ENCODE data around the gene COX4I2.

The COX4I2 gene

GRCh38 chr20:31594002-31594557 lies 43.6 kb upstream of the COX4I2 start:
- Histone ChIP-seq H3K79me2 (ENCODE audit: insufficient read depth, low read length) (no peaks in the 10 kb centered on the region), H3K27me3 (ENCODE audit: insufficient read depth, low read length, poor library complexity) (no peaks in the 10 kb centered on the region), H3K4me1 (ENCODE audit: insufficient read depth, low read length) (no peaks in the 10 kb centered on the region), H2AFZ (ENCODE audit: low read depth, low read length) (no peak overlapping the region), H4K20me1 (ENCODE audit: insufficient read depth, low read length) (no peaks in the 10 kb centered on the region), H3K4me2 (ENCODE audit: insufficient read depth, low read length) (no peak overlapping the region), H3K9me3 (ENCODE audit: insufficient read depth, low read length, severe bottlenecking) (no peaks in the 10 kb centered on the region), H3K36me3 (ENCODE audit: insufficient read depth, low read length) (no peaks in the 10 kb centered on the region), H3K9ac (ENCODE audit: low read depth, low read length) (no peak overlapping the region), H3K4me3 (ENCODE audit: low read depth in 1 of 2, low read length in 2 of 2) (no peak overlapping the region), H3K27ac (ENCODE audit: low read length) (no peak overlapping the region)
- DNase-seq (no peak), ATAC-seq (ENCODE audit: insufficient read depth, low read depth) (no peak)
- TF ChIP-seq, protein P1, sequence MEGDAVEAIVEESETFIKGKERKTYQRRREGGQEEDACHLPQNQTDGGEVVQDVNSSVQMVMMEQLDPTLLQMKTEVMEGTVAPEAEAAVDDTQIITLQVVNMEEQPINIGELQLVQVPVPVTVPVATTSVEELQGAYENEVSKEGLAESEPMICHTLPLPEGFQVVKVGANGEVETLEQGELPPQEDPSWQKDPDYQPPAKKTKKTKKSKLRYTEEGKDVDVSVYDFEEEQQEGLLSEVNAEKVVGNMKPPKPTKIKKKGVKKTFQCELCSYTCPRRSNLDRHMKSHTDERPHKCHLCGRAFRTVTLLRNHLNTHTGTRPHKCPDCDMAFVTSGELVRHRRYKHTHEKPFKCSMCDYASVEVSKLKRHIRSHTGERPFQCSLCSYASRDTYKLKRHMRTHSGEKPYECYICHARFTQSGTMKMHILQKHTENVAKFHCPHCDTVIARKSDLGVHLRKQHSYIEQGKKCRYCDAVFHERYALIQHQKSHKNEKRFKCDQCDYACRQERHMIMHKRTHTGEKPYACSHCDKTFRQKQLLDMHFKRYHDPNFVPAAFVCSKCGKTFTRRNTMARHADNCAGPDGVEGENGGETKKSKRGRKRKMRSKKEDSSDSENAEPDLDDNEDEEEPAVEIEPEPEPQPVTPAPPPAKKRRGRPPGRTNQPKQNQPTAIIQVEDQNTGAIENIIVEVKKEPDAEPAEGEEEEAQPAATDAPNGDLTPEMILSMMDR (IDR thresholded peaks at IDR 0.05; ENCODE audit: borderline replicate concordance, extremely low read depth, low read length, poor library complexity, severe bottlenecking): no peak
- TF ChIP-seq EZH2 (IDR thresholded peaks at IDR 0.05; ENCODE audit: borderline replicate concordance, low read depth, low read length, severe bottlenecking): no peak

DNA sequence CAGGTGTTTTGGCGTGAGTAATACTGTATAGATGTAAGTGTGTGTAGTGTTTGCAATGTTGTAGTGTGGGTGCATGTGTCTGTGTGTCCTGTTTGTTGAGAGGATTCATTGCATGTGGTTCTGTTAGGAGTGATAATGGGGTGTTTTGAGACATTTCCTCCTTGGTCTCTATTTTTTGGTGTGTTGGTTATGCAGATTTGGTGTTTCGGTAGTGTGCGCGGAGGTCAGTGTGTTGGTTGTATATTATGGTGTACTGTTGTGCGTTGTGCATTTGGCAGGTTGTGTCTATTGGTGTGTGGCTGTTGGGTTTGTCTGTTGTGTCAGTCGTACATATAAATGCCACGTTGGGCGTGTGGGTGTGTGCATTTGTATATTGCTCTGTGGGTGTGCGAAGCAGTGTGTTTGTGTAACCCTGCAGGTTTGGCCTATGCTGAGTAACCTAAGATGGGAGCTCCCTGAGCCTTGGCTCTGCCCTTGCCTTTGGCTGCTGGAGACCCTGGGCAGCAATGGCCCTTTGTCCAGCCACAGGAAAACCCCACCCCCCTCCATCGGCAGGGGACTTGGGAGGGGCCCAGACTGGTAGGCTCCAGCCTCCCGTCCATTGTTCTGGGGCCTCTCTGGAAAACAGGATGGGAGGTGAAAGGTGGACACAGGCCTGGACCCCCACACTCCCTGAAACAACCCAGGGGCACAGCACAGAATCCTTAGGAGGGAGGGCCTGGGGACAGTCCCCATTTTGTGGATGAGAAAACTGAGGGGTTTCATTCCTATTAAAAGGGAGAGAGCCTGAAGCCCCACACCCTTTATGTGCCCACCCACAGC lies 42.9 kb upstream of the COX4I2 start:
- no peak overlapping the region for H2AFZ ChIP-seq (ENCODE audit: low read depth, low read length)
- TF ChIP-seq, protein P1 (IDR thresholded peaks at IDR 0.05; ENCODE audit: borderline replicate concordance, extremely low read depth, low read length, poor library complexity, severe bottlenecking): no peak
- no peak for TF ChIP-seq EZH2 (IDR thresholded peaks at IDR 0.05; ENCODE audit: borderline replicate concordance, low read depth, low read length, severe bottlenecking)
- no peaks in the 10 kb centered on the region for H3K79me2 ChIP-seq (ENCODE audit: insufficient read depth, low read length)
- H3K27ac ChIP-seq (ENCODE audit: low read length): no peak overlapping the region
- H3K9ac ChIP-seq (ENCODE audit: low read depth, low read length): no peak overlapping the region
- no peaks in the 10 kb centered on the region for H3K36me3 ChIP-seq (ENCODE audit: insufficient read depth, low read length)
- no peaks in the 10 kb centered on the region for H3K4me1 ChIP-seq (ENCODE audit: insufficient read depth, low read length)
- no peak overlapping the region for H3K4me3 ChIP-seq (ENCODE audit: low read depth in 1 of 2, low read length in 2 of 2)
- ATAC-seq (ENCODE audit: insufficient read depth, low read depth) (no peak), DNase-seq (no peak)
- no peak overlapping the region for H3K4me2 ChIP-seq (ENCODE audit: insufficient read depth, low read length)
- H3K27me3 ChIP-seq (ENCODE audit: insufficient read depth, low read length, poor library complexity): no peaks in the 10 kb centered on the region
- H3K9me3 ChIP-seq (ENCODE audit: insufficient read depth, low read length, severe bottlenecking): no peaks in the 10 kb centered on the region
- no peaks in the 10 kb centered on the region for H4K20me1 ChIP-seq (ENCODE audit: insufficient read depth, low read length)

DNA sequence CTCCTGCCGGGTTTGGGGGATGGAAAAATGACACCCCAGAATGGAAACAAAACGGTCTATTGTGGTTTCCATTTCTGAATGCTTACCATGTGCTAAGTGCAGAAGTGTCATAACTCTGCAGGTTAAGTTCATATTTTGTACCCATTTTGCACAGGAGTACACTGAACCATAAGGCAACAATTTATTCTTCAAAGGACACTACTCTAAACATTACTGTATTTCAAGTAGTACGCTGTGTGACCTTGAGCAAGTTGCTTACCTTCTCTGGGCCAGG lies 42.4 kb upstream of the COX4I2 start:
- no peak overlapping the region for H3K4me2 ChIP-seq (ENCODE audit: insufficient read depth, low read length)
- H3K9me3 ChIP-seq (ENCODE audit: insufficient read depth, low read length, severe bottlenecking): no peaks in the 10 kb centered on the region
- no peaks in the 10 kb centered on the region for H3K36me3 ChIP-seq (ENCODE audit: insufficient read depth, low read length)
- no peak overlapping the region for H2AFZ ChIP-seq (ENCODE audit: low read depth, low read length)
- H3K79me2 ChIP-seq (ENCODE audit: insufficient read depth, low read length): no peaks in the 10 kb centered on the region
- no peak for TF ChIP-seq EZH2 (IDR thresholded peaks at IDR 0.05; ENCODE audit: borderline replicate concordance, low read depth, low read length, severe bottlenecking)
- TF ChIP-seq, protein P1 (IDR thresholded peaks at IDR 0.05; ENCODE audit: borderline replicate concordance, extremely low read depth, low read length, poor library complexity, severe bottlenecking): no peak
- H4K20me1 ChIP-seq (ENCODE audit: insufficient read depth, low read length): no peaks in the 10 kb centered on the region
- H3K4me3 ChIP-seq (ENCODE audit: low read depth in 1 of 2, low read length in 2 of 2): no peak overlapping the region
- H3K27me3 ChIP-seq (ENCODE audit: insufficient read depth, low read length, poor library complexity): no peaks in the 10 kb centered on the region
- H3K9ac ChIP-seq (ENCODE audit: low read depth, low read length): no peak overlapping the region
- no peaks in the 10 kb centered on the region for H3K4me1 ChIP-seq (ENCODE audit: insufficient read depth, low read length)
- no peak for DNase-seq
- H3K27ac ChIP-seq (ENCODE audit: low read length): no peak overlapping the region
- ATAC-seq (ENCODE audit: insufficient read depth, low read depth): no peak

Measured in DND-41 (cell line).